ENCODE measurements around the gene SH3PXD2A. TPM values are rescaled to one million over a fixed set of nuclear protein-coding genes. Genes with fewer than 3 reads are reported as not detected.

SH3PXD2A gene
- total RNA-seq, 1 experiment from 2014 or later: 4.5 TPM

GRCh38 chr10:103850572-103850895, 4.8 kb downstream of the SH3PXD2A start:
- Mint-ChIP-seq H3K27ac (no peak overlapping the region), H3K4me1 (peaks cover 25 to 30% of the 10 kb centered on the region in 2 experiments), H3K27me3 (ENCODE audit: low read depth) (peaks cover 32% of the 10 kb centered on the region), H3K4me3 (no peak overlapping the region), H3K9me3 (no peaks in the 10 kb centered on the region; a peak in 1 of 5 replicates), H3K36me3 (ENCODE audit: insufficient read depth in 1 of 3, low read depth in 3 of 3) (no peaks in the 10 kb centered on the region; a peak in 1 of 7 replicates)
- no CpG with 5 or more reads among the region's 3 CpGs for WGBS (ENCODE audit: extremely low coverage, insufficient read length, low lambda C conversion rate)
- DNase-seq: no peak
- H3K14ac ChIP-seq (ENCODE audit: insufficient read depth, low read length): no peak overlapping the region
- no peak overlapping the region for H3K27ac ChIP-seq (ENCODE audit: insufficient read length, low read depth, low read length)
- H3K4me1 ChIP-seq (ENCODE audit: insufficient read depth, low read length): no peaks in the 10 kb centered on the region
- H3K79me1 ChIP-seq (ENCODE audit: insufficient read depth, low read depth, low read length, poor library complexity, severe bottlenecking): no peaks in the 10 kb centered on the region
- H2BK5ac ChIP-seq (ENCODE audit: insufficient read length, low read length): no peak overlapping the region
- H3K56ac ChIP-seq (ENCODE audit: insufficient read length, low read depth, low read length): no peak overlapping the region
- no peak overlapping the region for H3K4ac ChIP-seq (ENCODE audit: low read depth, low read length)
- no peak overlapping the region for H2BK20ac ChIP-seq (ENCODE audit: low read depth, low read length, poor library complexity, severe bottlenecking)
- no peaks in the 10 kb centered on the region; the same call in 1 of the 2 replicates for H3K27me3 ChIP-seq (ENCODE audit: insufficient read depth, low read length)
- H4K5ac ChIP-seq (ENCODE audit: insufficient read length, low read depth, low read length): no peak overlapping the region
- H2AK5ac ChIP-seq (ENCODE audit: insufficient read length, low read length): no peak overlapping the region
- H3K18ac ChIP-seq (ENCODE audit: insufficient read length, low read depth, low read length): no peak overlapping the region
- H4K8ac ChIP-seq (replicated peaks; ENCODE audit: insufficient read length, low read depth, low read length): no peak overlapping the region
- H3K4me2 ChIP-seq (ENCODE audit: insufficient read depth, insufficient read length, low read length): no peak overlapping the region
- H4K20me1 ChIP-seq (ENCODE audit: control insufficient read depth, insufficient read depth, insufficient read length): no peaks in the 10 kb centered on the region
- no peak overlapping the region for H2BK12ac ChIP-seq (ENCODE audit: insufficient read length, low read depth, low read length)
- no peaks in the 10 kb centered on the region for H3K9me3 ChIP-seq (ENCODE audit: control insufficient read depth, low read depth, low read length)
- no peak overlapping the region for H2BK120ac ChIP-seq (ENCODE audit: low read depth, low read length, poor library complexity, severe bottlenecking)
- no peak overlapping the region for H3K9ac ChIP-seq (ENCODE audit: extremely low read depth, insufficient read length, low read length)
- no peaks in the 10 kb centered on the region for H3K79me2 ChIP-seq (ENCODE audit: insufficient read depth, low read length)
- no peak overlapping the region for H2BK15ac ChIP-seq (ENCODE audit: low read depth, low read length)
- H2AFZ ChIP-seq (ENCODE audit: low read length): no peak overlapping the region
- no peak for TF ChIP-seq CTCF (conservative IDR thresholded peaks at IDR 0.05)
- H4K91ac ChIP-seq (ENCODE audit: insufficient read length, low read depth, low read length): no peak overlapping the region
- no peak overlapping the region for H3T11ph ChIP-seq (ENCODE audit: low read length)
- peaks cover 10% of the 10 kb centered on the region for H3K23me2 ChIP-seq (ENCODE audit: insufficient read length, low read depth, low read length, poor library complexity, severe bottlenecking)
- H3K23ac ChIP-seq (ENCODE audit: insufficient read length, low read depth, low read length): no peak overlapping the region

Measured in H9 (cell line).